Liver (tissue), 9 donors: Measurements from ENCODE around the gene ASCL2. TPM values are rescaled to one million over a fixed set of nuclear protein-coding genes. Genes with fewer than 3 reads are reported as not detected.

Source experiments
- DNase-seq: peaks from one replicate; pipeline ENCODE4 v3.0.0-alpha.2; 2017; ENCODE audit warnings: low spot score
- H3K27ac ChIP-seq, 2 donors: one replicate each; pipeline ENCODE4 v1.7.0; 2013; ENCODE audit warnings: inconsistent platforms in 2 of 2, low read length in 2 of 2, control low read depth in 1 of 2, low read depth in 1 of 2, mild to moderate bottlenecking in 1 of 2
- H3K27me3 ChIP-seq, 4 donors: one replicate each; pipeline versions ENCODE4 v1.6.1 to v1.7.0; 2013; ENCODE audit warnings: low read length in 3 of 4, inconsistent platforms in 1 of 4, mild to moderate bottlenecking in 1 of 4, moderate library complexity in 1 of 4; ENCODE audit not compliant: control insufficient read depth in 4 of 4, insufficient read depth in 4 of 4
- H3K36me3 ChIP-seq, 4 donors: one replicate each; pipeline versions ENCODE4 v1.6.1 to v1.7.0; 2013; ENCODE audit warnings: low read length in 3 of 4, mild to moderate bottlenecking in 3 of 4, low read depth in 1 of 4, moderate library complexity in 1 of 4; ENCODE audit not compliant: control insufficient read depth in 4 of 4, insufficient read depth in 3 of 4
- H3K4me1 ChIP-seq, 4 donors: one replicate each; pipeline versions ENCODE4 v1.6.1 to v1.7.0; 2013; ENCODE audit warnings: low read length in 3 of 4, mild to moderate bottlenecking in 3 of 4, moderate library complexity in 1 of 4; ENCODE audit not compliant: control insufficient read depth in 4 of 4, insufficient read depth in 4 of 4
- H3K4me3 ChIP-seq, 3 donors: one replicate each; pipeline versions ENCODE4 v1.6.1 to v1.7.0; 2013; ENCODE audit warnings: low read length in 3 of 3, control low read depth in 1 of 3, low read depth in 1 of 3, mild to moderate bottlenecking in 1 of 3
- H3K9ac ChIP-seq, 2 donors: one replicate each; pipeline ENCODE4 v1.7.0; 2013; ENCODE audit warnings: low read length in 2 of 2, mild to moderate bottlenecking in 2 of 2, moderate library complexity in 2 of 2, control low read depth in 1 of 2, low read depth in 1 of 2
- H3K9me3 ChIP-seq, 4 donors: one replicate each; pipeline versions ENCODE4 v1.6.1 to v1.7.0; 2013; ENCODE audit warnings: low read length in 3 of 4; ENCODE audit not compliant: control insufficient read depth in 4 of 4
- ATF3 ChIP-seq: IDR thresholded peaks from 2 replicates; pipeline ENCODE4 v1.6.1; 2016; ENCODE audit warnings: antibody characterized with exemption
- CTCF ChIP-seq: fragments of 150-350 bp; IDR thresholded peaks from 2 replicates; pipeline ENCODE4 v1.5.1; 2017; ENCODE audit warnings: improper control_type of control experiment, low read depth, low read length; ENCODE audit not compliant: missing input control
- EGR1 ChIP-seq, 2 donors: IDR thresholded peaks; 2 replicates each; pipeline ENCODE4 v1.6.1; 2016 to 2018; ENCODE audit warnings: antibody characterized with exemption in 2 of 2, low read depth in 2 of 2
- FOXA1 ChIP-seq: IDR thresholded peaks from 2 replicates; pipeline ENCODE4 v1.6.1; 2016; ENCODE audit warnings: antibody characterized with exemption
- FOXA2 ChIP-seq: IDR thresholded peaks from 2 replicates; pipeline ENCODE4 v1.6.1; 2016; ENCODE audit warnings: antibody characterized with exemption
- GABPA ChIP-seq, 2 donors: IDR thresholded peaks in 1 of 2; conservative IDR thresholded peaks in 1 of 2; 2 replicates each; pipeline ENCODE4 v1.6.1; 2016; ENCODE audit warnings: antibody characterized with exemption in 2 of 2, mild to moderate bottlenecking in 1 of 2, moderate library complexity in 1 of 2
- HNF4A ChIP-seq, 2 donors: conservative IDR thresholded peaks; 2 replicates each; pipeline ENCODE4 v1.6.1; 2016; ENCODE audit warnings: antibody characterized with exemption in 2 of 2, mild to moderate bottlenecking in 2 of 2
- HNF4G ChIP-seq: IDR thresholded peaks from 2 replicates; pipeline ENCODE4 v1.6.1; 2016; ENCODE audit warnings: antibody characterized with exemption
- MAX ChIP-seq: IDR thresholded peaks from 2 replicates; pipeline ENCODE4 v1.6.1; 2016; ENCODE audit warnings: antibody characterized with exemption
- NR2F2 ChIP-seq: IDR thresholded peaks from 2 replicates; pipeline ENCODE4 v1.6.1; 2016; ENCODE audit warnings: antibody characterized with exemption
- RAD21 ChIP-seq, 2 donors: IDR thresholded peaks; 2 replicates each; pipeline ENCODE4 v1.6.1; 2016; ENCODE audit warnings: antibody characterized with exemption in 2 of 2, mild to moderate bottlenecking in 2 of 2
- REST ChIP-seq: IDR thresholded peaks from 2 replicates; pipeline ENCODE4 v1.6.1; 2016; ENCODE audit warnings: antibody characterized with exemption, mild to moderate bottlenecking
- SP1 ChIP-seq: IDR thresholded peaks from 2 replicates; pipeline ENCODE4 v1.6.1; 2018; ENCODE audit warnings: antibody characterized with exemption, mild to moderate bottlenecking
- TAF1 ChIP-seq: conservative IDR thresholded peaks from 2 replicates; pipeline ENCODE4 v1.6.1; 2016; ENCODE audit warnings: antibody characterized with exemption, mild to moderate bottlenecking
- YY1 ChIP-seq: IDR thresholded peaks from 2 replicates; pipeline ENCODE4 v1.6.1; 2016; ENCODE audit warnings: antibody characterized with exemption, mild to moderate bottlenecking
- ZBTB33 ChIP-seq: IDR thresholded peaks from 2 replicates; pipeline ENCODE4 v1.6.1; 2016; ENCODE audit warnings: antibody characterized with exemption
- WGBS: extraction: QIAGEN DNeasy Blood & Tissue Kit; methylation state at CpG from one replicate; pipeline ENCODE4 v1.1.7; 2013; 5-methylcytosine and 5-hydroxymethylcytosine counted together
- polyA plus RNA-seq, 2 donors: library from polyadenylated mRNA; stranded (reverse) in 1 of 2; unstranded in 1 of 2; fragments of 200-250 nt in 1 of 2; fragments of >200 nt in 1 of 2; fragmentation: Nextera tagmentation in 1 of 2; extraction: Ambion mirVana in 1 of 2; gene quantifications; one replicate each; pipeline versions ENCODE4 v1.2.1 to v1.2.3, GENCODE V29; 2013 to 2015
- total RNA-seq, 2 donors: library from RNA; depleted of rRNA; stranded (reverse); fragments of >200 nt; gene quantifications; one replicate each; pipeline ENCODE4 v1.2.3, GENCODE V29; 2014
- donor health status: healthy.
- donor health status: healthy.
- donor health status: healthy.
- donor health status: healthy.
- donor health status: healthy.

The ASCL2 gene
- total and polyA plus RNA-seq, 4 donors: 0.17 to 0.47 (median 0.32) TPM

GRCh38 chr11:2312232-2313042, 42.0 kb upstream of the ASCL2 start:
- peaks cover 3 to 15% (median 6%) of the 10 kb centered on the region in 4 donors for H3K4me1 ChIP-seq
- no peak overlapping the region for H3K9ac ChIP-seq
- no peak overlapping the region for H3K4me3 ChIP-seq
- no peaks in the 10 kb centered on the region for H3K9me3 ChIP-seq
- no peaks in the 10 kb centered on the region for H3K36me3 ChIP-seq
- TF ChIP-seq ZBTB33: no peak
- TF ChIP-seq EGR1 (IDR thresholded peaks at IDR 0.05; ENCODE audit: low read depth in 2 of 2): no peak
- TF ChIP-seq CTCF: no peak
- TF ChIP-seq SP1: no peak
- TF ChIP-seq FOXA2: no peak
- no peak overlapping the region for H3K27ac ChIP-seq
- DNase-seq: peak; percentile 42
- WGBS: 93% methylated on average over 22 of the region's 22 CpGs
- no peaks in the 10 kb centered on the region for H3K27me3 ChIP-seq

- Histone ChIP-seq H3K4me1 (peaks cover 3 to 18% (median 8%) of the 10 kb centered on the region in 4 donors), H3K36me3 (no peaks in the 10 kb centered on the region), H3K27ac (no peak overlapping the region), H3K9me3 (no peaks in the 10 kb centered on the region), H3K9ac (no peak overlapping the region), H3K4me3 (no peak overlapping the region), H3K27me3 (no peaks in the 10 kb centered on the region)
- peak; percentile 38 for DNase-seq
- no peak for TF ChIP-seq ATF3
- no peak for TF ChIP-seq GABPA (IDR thresholded peaks at IDR 0.05 in 1 of 2, conservative IDR thresholded peaks at IDR 0.05 in 1 of 2)
- no peak for TF ChIP-seq TAF1
- no peak for TF ChIP-seq NR2F2
- TF ChIP-seq SP1: no peak
- TF ChIP-seq HNF4G: no peak
- no peak for TF ChIP-seq ZBTB33
- TF ChIP-seq REST: no peak
- no peak for TF ChIP-seq FOXA1
- no peak for TF ChIP-seq EGR1 (IDR thresholded peaks at IDR 0.05; ENCODE audit: low read depth in 2 of 2)
- TF ChIP-seq YY1: no peak
- TF ChIP-seq RAD21 (IDR thresholded peaks at IDR 0.05): no peak
- TF ChIP-seq HNF4A (conservative IDR thresholded peaks at IDR 0.05): no peak
- no peak for TF ChIP-seq MAX
- whole genome bisulfite sequencing: 91% methylated on average over 21 of the region's 21 CpGs
Observed at GRCh38 chr11:2311353-2312133, 41.2 kb upstream of the ASCL2 start.
